Amniotic epithelial cell (primary cell): Measurements from ENCODE around the gene MBNL2.

Experiments used
- DNase-seq: peaks from one replicate; pipeline ENCODE4 v3.0.0-alpha.2; 2010; ENCODE audit warnings: low read depth

MBNL2 gene

DNA sequence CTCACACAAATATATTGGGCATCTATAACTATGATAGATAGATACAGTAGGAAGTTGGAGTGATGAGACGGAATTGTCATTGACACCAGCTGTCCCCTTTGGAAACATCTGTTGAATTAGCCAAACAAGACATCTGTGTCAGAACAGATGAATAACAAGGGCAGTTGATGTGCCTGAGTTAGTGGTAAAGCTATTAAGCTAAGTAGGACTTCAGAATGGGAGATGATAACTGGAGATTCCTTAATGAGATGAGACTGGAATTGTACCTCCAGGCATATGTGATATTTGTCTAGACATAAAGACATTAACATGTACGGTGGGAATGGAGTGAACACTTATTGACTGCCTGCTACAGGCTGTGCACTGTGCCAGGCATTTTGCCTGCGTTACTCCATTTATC lies 78.7 kb downstream of the MBNL2 start:
- DNase-seq = no peak

DNA sequence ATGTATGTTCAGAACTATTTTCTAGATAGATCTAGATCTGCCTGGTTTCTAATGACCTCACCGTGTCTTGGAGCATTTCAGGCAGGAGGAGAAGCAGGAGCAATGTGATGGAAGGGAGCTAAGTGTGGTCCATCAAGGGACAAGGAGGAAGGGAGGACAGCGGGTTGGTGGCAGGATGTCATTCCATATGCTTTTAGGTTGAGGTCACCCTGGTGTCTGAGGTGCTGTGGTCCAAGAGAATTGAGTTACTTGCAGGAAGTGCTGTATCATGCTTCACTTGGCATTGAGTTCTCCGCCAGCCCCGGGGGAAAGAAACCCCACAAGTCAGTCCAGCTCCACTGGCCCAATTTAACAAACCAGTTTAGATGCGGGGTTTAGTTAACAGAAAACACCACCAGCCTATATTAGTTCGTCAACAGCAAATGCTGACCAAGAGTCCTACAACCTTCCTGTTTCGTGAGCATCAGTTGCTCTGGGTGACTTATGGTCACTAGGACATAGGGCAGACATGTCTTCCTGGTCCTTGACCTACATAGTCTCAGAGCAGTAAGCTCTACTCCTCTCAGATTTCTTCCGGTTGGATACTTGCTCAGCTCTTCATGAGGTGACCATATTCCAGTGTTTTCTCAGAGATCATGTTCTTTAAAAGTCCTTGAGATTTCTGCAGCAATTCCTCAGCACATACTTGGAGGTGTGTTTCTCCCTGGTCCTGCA lies 79.4 kb downstream of the MBNL2 start:
- no peak for DNase-seq

DNA sequence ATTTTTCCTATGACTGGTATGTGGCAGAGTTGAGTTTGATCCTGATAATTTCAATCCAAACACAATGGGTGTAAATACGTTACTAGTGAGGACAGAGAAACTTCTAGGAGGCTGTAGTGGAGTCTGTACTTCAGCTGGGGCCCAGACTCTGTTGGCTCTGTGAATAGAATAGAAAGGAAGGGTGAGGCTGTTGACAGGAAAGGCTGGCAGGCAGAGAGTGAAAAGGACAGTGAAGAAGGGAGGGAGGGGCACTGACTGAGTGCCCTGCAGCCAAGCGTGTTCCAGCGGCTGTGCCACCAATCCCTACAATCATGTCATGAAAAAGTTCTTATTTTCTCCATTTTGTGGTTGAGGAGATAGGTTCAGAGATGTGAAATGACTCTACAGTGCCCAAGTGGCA lies 80.5 kb downstream of the MBNL2 start:
- no peak for DNase-seq

DNA sequence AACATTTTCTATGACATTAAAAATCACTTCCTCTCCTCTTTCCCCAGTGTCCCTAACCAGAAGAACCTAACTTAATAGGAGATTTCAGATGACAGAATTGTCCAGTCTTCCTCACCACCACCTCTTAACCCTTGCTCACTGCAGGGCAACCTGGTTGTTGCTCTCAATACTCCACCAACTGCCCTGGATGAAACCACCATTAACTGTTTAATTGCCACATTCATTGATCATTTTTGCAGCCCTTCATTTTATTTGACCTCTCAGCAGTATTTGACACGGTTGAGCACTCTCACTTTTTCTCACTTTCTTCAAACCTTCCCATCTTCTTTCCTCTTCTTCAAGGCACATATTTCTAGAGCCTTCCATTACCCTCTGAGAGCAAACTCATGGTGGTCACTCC lies 84.0 kb downstream of the MBNL2 start:
- DNase-seq = no peak

DNA sequence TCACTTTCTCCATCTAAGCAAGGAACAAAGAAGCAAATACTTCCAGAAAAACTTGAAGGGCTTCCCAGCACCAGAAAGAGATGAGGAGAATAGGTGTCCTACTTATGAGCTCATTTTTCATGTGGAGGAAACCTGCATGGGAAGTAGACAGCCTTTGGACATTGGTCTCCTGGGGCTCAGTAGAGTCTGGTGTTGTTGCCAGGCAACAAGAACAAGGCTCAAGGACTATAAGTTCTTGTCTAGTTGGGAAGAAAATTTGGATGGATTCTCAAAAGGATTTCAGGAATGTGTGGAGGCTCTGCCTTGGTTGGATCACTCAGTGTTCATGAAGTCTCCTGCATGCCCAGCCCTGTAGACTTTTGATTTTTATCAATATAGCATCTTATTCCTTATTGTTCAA lies 84.5 kb downstream of the MBNL2 start:
- no peak for DNase-seq

DNA sequence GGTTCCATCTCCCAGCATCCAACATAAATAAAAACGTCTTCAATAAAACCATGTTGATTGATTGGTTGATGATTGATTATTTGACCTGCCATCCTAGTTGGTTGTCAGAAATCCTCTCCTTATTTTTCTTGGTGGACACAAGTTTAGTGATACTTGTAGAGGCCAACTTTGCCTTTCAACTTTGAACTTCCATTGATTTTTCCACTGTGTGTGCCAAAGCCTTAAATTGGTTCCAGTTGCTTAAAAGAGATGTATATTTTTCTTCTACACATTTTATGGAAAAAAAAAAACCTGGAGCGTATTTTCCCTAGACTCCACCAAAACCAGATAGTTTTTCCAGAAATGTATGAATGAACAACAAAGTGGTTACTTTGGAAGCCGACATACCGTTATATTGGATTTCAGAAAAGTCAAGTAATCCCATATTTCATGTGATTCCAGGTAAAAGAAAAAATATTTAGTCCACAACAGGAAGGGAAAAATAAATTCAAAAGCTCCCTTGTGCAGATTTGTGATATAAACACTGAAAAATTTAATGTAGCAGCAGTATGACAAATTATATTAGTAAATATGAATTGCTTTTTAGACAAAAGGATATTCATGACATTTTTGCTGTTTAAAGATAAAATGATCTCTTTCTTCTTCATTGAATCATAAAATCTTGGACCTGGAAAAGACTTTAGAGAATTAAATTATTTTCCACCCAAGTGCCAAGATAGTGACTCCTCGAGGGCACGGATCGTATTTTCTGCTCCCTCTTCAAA lies 85.2 kb downstream of the MBNL2 start:
- DNase-seq = no peak

DNA sequence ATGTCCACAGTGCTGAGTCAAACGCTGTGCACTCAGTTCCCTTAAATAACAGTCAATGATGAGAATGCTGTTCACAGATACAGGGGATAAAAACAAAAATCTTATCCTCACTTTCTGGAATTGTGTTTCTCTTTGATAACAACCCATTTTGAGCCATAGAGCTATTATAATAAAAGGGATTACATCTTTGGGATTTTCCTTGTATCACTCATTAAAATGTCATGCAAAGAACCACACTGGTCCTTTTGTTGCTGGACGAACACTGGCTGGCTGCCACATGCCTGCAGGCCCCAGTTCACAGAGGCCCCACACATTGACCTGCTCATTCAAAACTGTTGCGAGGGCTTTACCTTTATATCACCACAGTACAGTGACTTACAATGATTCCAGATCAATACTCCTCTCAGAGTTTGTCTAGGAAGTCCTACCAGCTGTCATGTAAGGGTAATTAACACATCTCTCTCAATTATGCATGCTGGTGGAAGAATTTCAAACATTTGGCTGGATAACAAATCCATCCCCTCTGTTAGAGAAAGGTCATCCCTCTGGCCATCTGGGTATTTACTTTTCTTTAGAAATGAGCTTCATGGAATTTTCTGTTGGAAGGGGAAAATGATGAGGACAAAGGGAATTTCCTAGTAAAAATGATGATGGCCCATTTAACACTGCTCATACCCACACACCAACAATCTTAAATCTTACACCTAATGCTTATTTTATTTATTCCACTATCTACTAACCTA lies 85.9 kb downstream of the MBNL2 start:
- peak; percentile 46 for DNase-seq

DNA sequence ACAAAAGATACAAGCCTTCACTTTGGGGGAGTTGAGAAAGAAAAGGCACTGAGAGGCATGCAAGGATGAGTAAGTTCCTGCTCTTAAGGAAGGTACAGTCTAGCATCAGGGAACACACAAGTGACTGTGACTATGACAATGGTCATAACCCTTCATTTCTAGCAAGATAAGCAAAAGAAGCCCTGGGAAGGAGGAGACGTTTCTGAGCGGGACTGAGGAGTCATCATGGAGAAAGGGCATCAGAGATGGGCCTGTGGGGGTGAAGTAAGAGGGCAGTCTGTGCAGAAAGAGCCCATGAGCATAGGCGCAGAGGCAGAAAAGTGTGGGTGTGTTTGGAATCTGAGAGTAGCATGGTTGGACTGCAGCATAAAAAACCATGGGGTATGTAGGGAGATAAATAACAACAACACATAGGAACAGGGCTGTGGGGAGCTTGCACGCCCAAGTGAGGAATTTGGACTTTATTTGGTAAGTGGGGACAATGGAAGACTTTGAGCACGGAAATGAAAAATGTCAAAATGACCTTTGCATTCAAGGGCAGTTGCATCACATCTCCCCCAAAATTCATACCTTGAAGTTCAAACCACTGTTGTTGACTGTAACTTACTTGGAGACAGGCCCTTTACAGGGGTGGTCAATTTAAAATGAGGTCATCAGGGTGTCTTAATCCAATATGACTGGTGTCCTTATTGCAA lies 86.7 kb downstream of the MBNL2 start:
- DNase-seq = no peak

DNA sequence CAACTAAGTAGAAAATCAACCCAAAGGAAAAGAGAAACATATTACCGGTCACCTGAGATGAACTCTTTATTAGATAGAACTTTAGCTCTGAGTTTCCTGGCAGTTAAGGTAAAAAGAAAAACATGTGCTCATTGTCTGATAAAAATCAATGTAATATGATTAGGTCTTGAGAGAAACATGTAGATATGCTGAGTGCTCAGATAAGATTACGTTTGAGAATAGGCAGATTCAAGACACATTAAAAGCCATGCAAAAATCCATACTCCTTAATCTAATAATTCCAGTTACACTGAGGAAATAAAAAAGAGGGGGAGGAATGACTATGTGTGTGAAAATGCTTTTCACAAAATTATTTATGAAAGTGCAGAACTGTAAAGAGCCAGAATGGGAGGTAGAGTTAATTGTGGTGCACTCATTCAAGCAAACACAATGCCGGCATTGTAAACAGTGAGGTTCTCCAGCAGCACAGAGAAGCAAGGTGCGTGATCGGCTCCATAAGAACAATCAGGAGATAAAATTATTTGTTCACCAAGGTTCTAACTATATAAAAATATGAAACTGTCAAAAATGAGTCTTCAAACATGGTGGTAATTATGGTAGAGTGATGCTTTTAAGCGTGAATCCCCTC lies 88.8 kb downstream of the MBNL2 start:
- no peak for DNase-seq

DNA sequence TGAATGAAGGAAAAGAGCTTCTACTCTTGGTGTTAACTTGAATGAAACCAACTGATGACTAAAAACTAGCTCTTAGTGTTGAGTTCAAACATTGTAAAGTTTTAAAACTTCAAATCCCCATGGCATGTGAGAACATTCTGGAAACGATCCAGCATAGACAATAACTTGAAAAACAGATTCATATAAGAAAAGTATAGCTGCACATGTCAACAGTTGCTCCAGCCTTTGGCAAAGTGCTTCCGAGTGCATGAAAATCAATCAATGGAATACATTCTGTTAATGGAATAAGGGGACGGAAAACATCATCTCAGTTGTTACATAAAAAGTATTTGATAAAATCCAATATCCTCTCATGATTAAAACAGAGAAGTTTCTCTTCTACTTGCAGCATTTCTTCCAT lies 89.8 kb downstream of the MBNL2 start:
- no peak for DNase-seq

DNA sequence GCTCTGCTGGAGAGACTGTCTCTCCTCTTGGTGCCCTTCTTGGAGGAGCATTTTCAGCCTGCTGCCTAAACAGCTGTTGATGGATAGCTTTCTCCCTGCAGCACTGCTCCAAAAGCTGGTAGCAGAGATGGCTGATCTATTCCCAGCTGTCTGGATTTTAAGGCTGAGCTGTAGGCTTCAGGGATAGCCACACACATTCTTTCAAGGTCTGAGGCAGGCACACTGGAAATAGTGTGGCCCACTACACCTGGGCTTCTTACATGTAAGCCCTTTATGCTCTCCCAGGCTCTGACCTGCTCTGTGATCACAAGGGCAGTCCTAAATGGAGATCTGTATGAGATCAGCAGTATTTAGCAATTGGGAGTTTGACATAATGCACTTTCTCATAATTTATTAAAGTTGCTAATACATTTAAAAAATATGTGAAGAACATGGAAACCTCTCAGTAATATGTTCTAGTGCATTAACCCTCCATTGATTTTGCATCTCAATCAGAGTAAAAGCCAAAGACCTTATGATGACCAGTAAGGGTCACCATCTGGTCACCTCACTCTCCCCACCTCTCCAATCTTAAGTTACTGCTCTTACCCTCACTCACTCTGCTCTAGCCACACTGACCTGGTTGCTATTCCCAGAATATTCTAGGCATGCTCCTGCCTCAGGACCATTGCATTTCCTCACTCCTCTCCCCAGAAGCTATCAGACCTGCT lies 91.6 kb downstream of the MBNL2 start:
- no peak for DNase-seq

DNA sequence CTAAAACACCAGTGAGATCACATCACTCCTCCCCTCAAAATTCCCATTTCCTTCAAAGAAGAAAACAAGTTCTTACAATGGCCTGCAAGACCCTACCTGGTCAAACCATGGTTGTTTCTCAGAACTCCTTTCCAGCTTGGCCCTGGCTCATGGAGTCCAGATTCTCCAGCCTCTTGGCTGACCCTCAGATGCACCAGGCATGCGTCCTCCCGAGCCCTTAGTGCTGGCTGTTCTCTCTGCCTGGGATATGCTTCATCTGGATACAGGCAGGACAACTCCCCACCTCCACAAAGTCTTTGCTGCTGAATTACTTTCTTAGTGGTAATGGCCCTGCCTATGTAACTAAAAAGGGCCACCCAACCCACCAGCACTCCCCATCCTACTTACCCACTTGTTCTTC lies 94.3 kb downstream of the MBNL2 start:
- DNase-seq = no peak

DNA sequence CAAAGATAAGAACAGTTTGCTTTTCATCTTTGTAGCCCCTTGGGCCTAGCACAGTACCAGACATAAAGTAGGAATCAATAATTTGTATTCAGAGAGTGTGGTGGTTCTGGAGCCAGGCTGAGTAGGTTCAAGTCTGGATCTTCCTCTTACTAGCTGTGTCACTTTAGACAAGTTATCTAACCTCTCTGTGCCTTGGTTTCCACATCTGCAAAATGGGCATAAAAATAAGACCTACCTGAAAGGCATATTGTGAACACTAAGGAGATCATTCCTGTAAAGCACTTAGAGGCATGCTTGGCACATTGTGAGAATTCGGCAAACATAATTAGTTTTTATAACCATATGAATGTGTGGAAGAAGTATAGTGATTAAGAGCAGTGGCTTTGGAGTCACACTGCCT lies 95.8 kb downstream of the MBNL2 start:
- DNase-seq = no peak

DNA sequence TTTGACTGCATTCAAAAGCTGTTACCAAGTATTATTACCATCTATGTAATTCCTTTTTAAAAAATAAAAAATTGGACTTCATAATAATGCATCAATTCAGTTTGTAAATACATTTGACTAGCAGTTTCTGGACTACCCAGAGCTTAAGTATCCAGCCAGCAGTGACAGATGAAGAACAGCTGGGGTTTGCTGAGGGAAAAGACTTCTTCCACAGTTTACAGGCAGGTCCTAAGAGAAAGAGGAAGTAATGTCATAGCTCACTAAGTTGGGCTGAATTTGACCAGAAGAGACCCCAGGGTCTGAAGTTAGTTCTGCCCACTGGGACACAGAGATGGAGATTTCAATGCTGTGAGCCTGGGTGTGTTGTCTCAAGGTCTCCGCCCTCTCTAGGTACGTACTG lies 96.4 kb downstream of the MBNL2 start:
- no peak for DNase-seq

DNA sequence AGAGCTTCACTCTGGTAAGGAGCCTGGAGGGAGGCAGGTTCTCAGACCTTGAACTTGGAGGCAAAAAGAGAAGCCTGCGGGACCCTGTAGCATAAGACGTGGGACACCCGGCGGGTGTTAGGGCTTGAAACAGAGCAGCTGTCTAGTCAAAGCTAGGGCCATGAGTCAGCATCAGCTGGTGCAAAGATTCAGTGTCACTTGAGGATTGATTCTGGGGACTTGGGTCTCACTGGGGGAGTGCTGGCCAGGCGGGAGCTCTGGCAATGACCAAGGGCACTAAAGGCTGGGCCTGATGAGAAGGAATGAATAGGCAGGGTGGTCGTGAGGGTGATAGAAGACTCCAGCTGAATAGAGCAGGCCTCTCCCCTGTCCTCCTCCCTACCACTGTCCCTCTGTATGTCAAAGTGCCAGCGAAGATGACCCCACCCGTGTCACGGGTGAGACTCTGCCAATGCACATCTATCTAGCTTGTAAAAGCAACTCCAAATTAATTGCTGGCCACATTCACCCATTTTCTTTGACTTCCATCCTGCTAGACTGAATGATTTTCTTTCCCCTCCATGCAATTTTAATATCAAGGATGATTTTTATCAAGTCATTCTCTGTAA lies 97.1 kb downstream of the MBNL2 start:
- DNase-seq = no peak

DNA sequence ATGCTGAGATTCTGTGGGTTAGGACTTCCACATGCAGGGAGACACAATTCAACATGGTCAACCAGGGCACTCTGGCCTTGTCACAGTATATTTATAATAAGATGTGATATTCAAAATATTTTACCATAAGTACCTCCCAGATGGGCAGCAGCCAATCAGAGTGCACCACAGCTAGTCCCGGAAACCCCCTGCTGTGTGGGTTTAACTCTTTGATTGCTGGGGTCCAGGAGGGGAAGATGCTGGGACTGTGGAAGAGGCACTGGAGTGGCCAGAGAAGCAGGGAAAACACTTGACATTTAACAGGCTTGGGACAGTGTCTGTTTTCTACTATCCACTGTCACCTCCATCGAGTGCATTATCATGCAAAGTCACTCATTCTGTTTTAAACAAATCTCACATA lies 99.0 kb downstream of the MBNL2 start:
- no peak for DNase-seq

DNA sequence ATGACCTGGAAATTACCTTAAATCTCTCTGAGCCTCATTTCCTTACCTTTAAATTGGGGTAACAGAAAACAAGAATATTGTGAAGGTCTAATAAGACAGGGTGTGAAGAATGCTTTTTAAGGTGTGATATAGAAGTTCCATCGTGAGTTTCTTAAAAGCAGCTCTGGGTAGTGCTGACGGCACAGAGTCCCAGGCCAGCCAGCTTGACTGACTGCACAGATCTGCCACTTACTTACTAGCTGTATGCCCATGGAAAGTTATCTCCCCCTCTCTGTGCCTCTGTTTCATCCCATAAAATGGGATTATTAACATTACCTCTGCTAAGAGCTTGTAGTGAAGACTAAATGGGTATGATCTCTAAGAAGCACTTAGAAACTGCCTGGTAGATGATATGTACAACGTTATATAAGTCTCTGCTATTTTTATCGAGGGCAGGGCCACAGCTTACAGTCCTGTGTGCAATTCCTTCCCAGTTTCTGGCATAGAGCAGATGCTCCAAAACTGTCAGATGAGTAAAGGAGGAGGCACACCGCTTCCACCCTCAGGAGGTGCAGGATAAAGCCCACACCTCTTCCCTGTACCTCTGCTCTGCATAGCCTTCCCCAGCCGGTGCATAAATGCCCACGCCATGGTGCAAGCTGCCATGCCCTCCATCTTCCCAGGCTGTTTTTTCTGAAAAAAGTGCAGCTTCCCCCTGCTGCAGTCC lies 99.6 kb downstream of the MBNL2 start:
- no peak for DNase-seq

DNA sequence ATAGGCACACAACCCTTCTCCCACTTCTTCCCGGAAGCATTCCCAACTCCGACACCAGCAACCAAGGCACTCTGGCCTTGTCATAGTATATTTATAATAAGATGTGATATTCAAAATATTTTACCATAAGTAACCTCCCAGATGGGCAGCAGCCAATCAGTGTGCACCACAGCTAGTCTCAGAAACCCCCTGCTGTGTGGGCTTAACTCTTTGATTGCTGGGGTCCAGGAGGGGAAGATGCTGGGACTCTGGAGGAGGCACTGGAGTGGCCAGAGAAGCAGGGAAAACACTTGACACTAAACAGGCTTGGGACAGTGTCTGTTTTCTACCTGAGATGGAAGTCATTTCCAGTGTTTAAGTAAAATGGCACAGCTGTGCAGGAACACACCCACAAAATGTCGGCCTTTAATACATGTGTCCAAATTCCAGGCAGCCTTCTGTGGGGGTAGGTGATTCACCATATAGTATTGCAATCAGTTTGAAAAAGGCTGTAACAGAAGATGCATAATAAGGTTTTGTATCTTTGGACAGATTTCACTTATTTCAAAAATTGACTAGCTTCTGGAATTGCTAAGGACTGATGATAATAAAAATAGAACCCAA lies 100.7 kb downstream of the MBNL2 start:
- DNase-seq = peak; percentile 31

DNA sequence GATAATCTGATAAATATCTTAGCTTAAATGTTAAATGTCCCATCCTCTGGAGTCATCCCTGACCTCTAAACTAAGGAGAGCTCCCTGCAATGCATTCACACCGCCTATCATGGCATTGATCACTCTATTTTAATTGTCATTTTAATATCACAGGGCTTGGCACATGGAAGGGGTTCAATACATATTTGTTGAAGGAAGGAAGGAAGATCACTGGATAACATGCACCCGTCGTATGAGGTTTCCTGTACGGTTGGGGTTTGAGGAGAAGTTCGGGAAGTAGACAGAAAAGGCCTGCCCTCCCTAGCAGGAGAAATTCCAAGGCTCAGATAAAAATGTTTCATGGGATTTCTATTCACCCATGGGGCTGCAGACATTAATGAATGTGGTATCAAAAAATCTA lies 102.0 kb downstream of the MBNL2 start:
- DNase-seq = no peak

DNA sequence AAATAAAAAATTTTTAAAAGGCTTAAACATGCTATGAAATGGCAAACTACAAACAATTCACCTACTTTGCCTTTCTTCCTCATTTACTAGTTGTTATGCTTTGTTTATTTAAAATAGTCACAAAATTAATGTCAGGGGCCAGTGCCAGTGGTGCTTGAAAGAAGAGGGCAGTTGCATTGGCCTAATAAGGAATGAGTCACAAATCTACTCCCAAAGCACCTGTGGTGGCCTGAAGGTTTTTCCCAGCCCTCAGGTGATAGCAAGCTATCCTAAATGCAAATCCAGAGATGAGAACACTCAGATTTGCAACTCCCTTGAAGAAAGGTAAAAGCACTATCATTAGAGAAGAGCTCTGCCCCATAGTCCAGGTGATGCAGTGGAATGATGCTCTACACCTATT lies 103.6 kb downstream of the MBNL2 start:
- no peak for DNase-seq
